T1000 (cell line): ENCODE results near the gene LGI1.

Experiments
- DNase-seq: peaks from one replicate; lab custom pipeline; 2025; ENCODE audit warnings: mixed read lengths; lab: John Stamatoyannopoulos, UW

Gene LGI1

DNA sequence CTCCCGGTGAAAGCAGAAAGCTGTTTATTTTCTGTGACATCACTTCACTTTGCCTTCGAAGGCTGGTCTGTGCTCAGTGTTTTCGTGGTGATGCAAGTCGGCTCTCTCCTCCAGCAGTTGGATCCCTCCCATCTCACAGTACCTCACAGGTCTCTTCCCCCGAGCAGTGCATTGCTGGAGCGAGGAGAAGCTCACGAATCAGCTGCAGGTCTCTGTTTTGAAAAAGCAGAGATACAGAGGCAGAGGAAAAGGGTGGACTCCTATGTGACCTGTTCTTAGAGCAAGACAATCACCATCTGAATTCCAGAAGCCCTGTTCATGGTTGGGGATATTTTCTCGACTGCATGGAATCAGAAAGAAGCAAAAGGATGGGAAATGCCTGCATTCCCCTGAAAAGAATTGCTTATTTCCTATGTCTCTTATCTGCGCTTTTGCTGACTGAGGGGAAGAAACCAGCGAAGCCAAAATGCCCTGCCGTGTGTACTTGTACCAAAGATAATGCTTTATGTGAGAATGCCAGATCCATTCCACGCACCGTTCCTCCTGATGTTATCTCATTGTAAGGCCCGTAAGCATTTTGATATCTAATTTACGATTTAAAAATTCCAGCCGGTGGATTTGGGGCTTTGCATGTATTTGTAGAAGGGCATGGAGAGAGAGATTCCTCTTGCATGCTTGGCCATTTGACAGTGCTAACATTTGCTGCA lies at the start of gene LGI1:
Gene LGI1, plus strand, starts transcription at position 136 of the 707 bp plus-strand sequence. Its CDS starts 209 bp downstream, at position 345.
- no peak for DNase-seq

DNA sequence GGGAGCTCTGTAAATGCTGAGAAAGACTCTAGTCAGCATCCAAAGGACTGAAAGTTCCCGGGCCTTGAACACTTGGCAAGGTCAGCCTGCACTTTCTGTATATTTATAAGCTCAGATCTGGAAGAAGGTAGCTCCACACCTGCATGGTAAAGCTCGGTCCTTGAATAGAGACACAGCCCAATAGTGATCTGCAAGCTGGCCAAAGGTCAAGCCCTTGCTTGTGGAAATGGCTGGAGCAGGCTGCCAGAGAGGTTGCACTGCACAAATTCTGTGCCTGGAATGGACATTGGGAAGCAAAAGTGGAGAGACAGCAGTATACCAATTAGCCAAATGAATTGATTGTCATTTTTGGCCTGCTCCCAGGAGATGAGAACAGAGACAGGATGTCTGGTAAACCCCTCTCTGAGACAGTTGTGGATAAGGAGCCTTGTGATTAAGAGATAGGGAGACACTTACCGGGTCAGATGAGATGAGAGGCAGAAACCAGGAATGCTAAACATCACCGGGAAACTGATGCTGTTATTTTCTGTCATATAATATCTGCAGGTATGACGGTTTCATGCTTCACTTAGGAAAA lies 47.3 kb upstream of the LGI1 start:
- no peak for DNase-seq

DNA sequence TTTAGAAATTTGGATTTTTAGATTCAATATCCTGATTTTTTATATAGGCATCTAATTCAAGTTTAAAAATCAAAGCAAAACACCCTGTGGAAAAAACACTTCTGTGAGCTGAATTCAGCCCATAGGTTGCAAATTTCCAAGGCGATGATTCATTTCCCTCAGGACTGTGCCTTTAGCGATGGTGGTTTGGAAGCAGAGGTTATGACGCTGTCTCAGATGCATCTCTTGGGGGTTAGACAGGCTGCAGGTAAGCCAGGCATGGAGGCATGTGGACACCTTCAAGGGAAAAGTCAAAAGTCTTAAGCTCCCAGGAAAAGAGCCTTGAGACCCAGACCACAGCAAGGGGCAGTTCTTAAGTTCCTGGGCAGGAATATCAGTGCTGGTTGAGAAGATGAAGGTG lies 45.8 kb upstream of the LGI1 start:
- DNase-seq: peak; percentile 19

DNA sequence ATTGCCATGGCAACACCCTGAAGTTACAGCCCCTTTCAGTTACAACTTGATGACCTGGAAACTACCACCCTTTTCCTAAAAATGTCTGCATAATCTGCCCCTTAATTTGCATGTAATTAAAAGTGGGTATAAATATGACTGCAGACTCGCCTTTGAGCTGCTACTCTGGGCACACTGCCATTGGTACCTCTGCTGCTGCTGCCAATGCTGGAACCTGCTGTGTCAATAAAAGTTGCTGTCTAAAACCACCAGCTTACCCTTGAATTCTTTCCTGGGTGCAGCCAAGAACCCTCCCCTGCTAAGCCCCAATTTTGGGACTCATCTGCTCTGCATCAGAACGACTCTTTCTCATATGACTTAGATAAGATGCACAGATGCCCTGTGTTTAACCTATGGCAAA lies 45.1 kb upstream of the LGI1 start:
- no peak for DNase-seq

DNA sequence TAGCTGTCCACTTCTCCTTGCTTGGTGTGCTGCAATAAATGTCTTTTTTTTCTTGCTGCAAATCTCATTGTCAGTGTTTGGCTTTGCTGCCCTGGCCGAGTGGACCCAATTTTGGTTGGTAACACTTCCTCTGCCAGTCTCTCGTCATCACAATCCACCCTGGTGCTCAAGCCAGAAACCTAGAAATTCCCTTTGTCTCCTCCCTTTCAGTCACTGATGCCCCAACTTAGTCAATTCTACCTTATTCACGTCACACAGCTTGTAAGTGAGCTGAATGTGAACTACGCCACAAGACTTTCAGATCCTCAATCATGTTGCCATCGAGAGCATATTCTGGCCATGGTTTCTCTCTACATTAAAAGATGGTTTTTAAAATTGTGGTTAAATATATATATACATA lies 42.4 kb upstream of the LGI1 start:
- DNase-seq: no peak

DNA sequence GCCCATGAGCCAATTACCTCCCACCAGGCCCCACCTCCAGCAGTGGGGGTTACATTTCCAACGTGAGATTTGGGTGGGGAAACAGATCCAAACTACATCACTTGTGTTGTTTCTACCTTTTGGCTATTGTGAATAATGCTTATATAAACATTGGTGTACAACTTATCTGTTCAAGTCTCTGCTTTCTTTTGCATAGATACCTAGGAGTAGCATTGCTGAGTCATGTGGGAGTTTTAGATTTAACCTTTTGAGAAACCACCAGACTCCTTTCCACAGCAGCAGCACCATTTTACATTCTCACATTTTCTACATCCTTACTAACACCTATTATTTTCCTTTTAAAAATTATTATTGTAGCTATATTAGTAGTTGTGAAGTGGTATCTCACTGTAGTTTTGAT lies 41.0 kb upstream of the LGI1 start:
- DNase-seq: no peak

DNA sequence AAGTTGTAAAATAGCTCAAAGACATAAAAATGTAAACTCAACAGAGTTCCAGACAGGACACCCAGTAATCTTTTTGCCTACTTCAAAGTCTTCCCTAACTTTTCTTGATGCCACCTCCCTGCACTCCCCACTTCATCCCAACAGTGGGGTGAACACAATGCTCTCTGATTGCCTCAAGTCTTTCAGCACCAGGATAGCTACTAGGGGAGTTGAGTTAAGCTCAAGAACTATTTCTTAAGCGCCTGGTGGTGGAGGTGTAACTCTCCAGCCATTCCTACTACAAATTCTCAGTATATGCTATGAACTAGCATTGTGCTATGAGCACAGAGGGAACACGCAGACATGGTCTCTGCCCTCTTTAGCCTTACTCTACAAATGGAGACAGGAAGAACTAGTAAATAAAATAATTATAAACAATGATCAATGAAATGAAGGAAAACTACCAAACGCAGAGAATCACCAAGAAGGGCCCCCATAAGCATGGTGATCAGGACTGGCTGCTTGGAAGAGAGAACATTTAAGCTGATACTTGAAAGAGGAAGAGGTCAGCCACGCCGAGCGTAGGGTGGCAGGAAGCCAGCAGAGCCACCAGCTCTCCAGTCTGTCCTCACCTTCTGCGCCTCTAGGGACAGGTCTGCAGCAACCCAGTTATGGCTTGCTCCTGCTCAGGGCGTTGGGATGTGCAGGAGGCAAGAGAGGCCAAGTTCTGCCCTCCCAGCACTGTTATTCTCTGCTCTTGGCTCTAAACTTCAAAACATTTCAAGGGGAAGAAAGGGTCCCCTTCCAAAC lies 38.6 kb upstream of the LGI1 start:
- DNase-seq: no peak

DNA sequence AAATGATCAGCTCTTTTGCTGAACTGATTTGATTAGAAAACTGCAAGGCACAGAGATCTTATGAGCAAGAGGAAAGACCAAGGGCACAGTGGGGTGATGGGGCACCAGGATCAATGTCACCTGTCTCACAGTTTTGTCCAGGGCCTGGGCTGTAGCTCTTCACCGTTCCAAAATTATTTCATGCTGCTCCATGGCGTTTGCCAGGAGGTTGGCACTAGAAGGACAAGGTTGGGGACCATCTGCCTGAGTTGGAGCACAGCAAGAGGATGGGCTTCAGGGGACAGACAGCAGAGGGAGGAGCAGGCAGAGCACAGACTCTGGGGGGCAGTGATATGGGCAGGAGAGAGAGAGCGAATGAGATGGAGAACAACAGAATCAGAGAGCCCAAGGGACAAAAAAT lies 37.8 kb upstream of the LGI1 start:
- no peak for DNase-seq

DNA sequence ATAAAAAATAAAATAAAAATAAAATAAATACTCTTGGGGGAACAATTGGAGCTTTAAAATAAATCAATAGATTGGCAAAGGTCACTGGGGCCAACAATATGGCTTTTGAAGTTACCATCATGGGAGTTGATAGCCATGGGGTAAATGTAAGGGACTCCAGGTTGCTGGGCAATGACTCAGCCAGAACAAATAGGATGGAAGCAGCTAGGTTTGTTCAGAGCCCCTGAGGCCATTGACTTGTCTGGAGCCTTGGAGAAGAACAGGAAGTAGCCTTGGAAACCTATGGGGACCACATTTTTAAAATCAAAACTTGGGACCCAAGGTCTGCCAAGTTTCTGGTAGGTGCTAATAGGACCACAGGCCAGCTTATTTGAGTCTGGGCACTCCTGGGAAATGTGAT lies 35.2 kb upstream of the LGI1 start:
- no peak for DNase-seq

DNA sequence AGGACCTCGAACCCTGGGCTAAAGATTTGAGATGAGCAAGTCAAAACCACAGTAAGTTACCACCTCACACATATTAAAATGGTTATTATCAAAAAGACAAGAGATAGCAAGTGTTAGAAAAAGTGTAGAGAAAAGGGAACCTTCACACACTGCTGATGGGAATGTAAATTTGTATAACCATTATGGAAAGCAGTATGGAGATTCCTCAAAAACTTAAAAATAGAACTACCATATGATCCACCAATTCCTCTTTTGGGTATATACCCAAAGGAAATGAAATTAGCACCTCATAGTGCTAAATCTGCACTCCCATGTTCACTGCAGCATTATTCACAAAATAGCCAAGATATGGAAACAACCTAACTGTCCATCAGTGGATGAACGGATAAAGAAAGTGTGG lies 34.6 kb upstream of the LGI1 start:
- DNase-seq: no peak

DNA sequence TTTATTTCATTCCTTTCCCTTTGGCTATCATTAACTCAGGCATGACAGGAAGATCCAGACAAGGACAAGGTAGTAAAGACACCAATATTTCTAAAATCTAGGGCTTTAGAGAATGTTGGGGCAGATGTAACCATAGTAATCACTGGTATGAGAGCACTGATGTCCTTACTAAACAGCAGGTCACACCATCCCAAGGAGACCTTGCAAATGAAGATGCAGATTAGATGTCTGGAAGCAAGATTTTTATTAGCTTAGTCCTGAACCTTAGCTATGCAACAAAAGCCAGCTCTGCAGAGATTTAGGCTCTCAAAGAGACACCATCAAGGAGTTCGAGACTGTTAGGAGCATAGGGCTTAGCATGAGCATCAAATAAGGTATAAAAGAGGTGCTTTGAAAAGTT lies 31.7 kb upstream of the LGI1 start:
- no peak for DNase-seq

DNA sequence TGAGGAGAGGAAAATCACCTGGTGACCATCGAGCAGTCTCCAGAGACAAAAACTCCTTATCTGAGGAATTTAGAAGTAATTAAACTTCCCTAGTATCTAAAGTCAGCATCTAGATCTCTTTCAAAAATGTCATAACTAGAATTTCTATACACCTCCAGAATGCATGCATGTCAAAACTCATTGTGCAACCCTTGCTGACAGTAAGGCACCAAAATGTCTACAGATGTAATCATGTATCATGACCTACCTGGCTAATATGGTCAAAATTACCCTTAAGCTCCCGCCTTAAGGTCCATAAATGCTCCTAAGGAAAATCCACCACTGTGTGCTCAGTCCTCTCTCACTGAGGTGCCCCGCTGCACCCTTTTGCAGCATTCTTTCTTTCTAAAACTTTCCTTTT lies 16.4 kb upstream of the LGI1 start:
- no peak for DNase-seq

DNA sequence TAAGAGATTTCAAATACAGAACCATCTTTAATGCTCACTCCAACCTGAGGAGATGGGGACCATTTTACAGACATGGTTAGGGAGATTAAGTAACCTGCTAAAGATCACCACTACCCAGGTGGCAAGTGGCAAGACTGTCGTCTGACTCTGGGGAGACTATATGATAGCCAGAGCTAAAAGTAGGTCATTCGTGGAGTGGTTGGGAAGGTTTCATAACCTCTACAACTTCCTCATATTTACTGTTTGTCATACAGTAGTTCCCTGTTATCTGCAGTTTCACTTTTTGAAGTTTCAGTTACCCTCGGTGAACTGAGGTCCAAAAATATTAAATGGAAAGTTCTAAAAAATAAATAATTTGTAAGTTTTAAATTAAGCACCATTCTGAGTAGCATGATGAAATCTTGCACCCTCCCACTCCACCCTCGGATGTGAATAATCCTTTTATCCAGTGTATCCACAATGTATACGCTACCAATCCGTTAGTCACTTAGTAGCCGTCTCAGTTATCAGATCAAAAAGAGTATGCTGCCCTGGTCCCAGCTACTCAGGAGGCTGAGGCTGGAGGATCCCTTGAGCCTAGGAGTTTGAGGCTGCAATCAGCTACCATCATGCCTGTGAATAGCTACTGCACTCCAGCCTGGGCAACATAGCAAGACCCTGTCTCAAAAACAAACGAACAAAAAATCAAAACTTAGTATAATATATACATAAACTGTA lies 14.9 kb upstream of the LGI1 start:
- no peak for DNase-seq

DNA sequence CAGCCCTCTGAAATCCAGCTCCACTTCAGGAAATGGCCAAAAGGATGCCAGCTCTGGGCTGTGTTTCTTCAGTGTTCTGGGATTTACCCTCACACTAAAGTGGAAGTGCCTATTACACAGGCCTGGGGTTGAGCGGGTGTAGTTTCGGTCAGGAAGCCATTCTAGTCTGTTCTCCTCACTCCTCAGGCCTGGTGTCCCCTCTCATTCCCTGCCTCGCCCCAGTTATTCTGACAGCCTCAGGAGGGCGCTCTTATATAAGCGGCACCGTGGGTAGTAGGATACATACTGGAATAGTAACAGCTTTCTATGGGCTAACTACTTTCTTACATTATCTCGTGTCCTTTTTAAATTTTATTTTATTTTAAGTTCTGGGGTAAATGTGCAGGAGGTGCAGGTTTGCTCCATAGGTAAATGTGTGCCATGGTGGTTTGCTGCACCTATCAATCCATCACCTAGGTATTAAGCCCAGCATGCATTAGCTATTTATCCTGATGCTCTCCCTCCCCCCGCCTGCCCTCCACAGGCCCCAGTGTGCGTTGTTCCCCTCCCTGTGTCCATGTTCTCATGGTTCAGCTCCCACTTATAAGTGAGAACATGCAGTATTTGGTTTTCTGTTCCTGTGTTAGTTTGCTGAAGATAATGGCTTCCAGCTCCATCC lies 12.2 kb upstream of the LGI1 start:
- DNase-seq: no peak

DNA sequence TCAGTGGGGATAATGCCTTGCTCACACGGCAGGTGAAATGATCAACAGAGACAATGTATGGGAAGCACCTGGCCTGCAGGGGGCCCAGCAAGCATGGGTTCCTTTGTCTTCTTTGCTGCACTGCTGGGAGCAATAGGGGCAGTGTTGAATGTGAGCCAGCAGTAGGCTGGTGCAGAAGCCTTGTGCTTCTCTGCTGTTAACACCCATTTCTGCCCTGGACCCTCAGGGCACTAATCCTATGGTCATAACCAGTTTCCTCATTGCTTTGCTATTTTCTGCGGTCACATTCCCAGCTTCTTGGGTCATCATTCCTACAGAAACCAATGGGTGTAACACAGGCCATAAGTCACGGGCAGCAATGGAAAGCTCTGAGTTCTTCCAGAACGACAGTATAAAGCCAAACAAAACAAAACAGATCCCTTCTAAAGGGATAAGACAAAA lies 10.9 kb upstream of the LGI1 start:
- DNase-seq: peak; percentile 92

DNA sequence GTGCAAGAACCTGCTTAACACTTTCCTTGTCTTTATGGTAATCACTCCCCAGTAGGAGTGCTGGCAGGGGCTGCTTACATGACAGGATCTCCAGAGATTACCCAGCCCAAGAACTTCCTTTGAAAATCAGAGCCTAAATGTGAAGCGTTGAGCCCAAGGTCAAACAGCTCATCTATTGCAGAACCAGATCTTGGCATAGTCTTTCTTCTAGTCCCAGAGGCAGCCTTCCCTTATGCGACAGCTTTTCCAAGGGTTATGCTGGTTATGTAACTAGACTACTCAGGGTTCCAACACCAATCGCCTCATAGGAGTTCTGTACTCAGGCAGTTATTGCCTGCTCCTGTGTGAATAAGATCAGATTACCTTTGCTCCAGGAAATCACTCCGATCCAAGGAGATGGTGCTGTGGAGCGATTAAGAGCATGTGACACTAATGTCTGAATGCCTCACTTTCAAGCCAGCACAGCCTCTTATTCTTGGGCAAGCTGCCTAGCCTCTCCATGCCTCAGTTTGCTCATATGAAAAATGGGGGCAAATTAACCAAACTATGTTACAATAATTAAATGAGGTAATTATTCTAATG lies 8.4 kb upstream of the LGI1 start:
- DNase-seq: no peak

DNA sequence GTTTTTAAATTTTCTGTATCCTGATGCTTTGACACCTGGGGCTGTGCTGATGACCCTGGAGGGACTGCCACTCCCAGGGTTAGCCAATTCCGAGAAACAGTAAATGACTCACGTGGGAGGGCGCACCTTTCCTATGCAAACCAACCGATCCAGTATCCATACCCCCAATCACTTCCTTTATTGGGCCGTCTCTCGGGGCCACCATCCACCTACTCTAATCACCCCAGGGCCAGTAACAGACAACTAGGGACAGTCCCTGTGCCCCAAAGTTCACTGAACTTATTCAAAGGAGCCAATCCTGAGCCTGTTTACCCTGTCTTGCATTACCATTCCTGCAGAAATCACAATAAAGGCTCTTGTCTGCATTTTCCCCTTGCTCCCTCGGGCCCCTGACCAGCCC lies 6.6 kb upstream of the LGI1 start:
- DNase-seq: no peak

DNA sequence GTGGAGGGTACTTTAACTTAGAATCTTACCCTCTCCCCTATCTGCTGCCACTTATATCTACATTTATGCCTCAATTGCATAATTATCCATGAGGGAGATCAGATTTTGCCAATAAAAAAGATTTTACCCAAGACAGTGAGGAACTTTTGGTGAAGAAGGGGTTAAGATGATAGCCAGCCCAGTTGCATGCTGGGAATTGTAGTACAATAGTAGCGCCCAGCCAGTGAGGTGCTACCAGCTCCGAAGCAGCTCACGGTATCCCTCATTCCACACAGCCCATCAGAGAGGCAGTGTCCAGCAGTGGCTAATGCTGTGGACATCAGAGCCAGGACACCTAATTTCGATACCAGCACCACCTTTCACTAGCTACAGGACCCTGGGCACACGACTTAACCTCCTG lies 5.9 kb upstream of the LGI1 start:
- no peak for DNase-seq

DNA sequence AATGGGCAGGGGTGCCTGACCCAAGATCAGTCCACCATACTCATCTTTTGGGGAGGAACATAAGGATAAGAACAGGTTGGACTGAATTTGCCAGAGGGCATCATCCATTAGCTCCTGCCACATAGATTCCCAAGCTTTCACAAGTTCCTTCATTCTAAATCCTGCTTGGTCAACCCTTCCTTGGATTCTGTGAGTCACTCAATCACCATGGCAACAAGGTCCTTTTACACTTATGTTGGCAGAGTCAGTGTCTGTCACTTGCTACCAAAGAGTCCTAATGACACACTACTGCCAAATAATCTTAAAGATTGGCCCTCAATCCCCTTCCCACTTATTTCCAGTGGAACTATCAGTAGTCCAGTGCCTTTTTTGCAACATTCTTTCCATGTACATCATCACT lies 5.0 kb upstream of the LGI1 start:
- DNase-seq: peak; percentile 42

DNA sequence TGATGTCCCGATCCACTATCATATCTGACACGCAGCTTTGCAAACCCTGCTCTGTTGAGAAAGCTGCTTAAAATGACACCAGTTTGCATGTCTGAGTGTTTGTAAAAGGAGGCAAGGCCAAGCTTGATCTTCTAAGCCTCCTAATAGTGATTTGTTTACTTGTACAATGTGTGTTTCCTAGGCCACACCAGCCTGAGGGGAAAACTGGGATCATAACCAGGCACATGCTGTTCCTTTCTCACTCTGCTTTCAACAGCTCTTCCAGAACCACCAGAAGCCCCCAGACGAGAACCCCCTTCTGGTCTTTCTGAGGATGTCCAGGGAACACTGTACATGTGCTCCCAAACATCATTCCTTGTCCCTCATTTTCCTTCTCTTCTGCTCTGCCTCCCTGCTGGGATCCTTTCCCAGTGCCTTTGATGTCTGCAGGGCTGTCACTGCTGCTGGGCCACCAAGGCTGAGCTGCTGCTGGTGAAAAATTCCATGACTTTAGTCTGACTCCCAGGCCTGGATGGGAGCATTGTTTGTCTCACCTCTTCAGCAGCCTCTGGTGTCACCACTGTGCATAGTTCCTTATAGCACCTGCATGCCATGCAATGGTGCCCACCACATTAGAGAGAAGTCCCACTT lies 4.0 kb upstream of the LGI1 start:
- no peak for DNase-seq

DNA sequence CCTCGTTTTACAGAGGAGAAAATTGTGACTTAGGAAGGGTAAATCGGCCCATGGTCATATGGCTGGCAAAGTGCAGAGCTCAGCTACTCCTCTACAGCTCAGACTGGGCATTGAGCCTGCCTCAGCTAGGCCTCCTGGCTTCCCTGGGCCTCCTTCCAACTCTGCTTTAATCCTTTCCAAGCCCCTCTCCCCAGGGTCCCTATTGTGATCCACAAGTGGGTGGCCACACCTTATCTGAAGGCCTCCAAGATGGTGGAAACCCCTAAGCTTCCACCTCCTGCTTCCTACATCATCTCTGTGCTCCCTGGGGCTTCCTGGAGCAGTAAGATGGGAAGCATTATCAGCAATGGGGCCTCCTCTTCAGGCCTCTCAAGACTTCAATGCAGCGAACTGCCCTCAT lies 3.0 kb upstream of the LGI1 start:
- no peak for DNase-seq
